Muscle layer of colon (tissue), 2 donors: Measurements from ENCODE around the gene PCARE.
"Not testable (repeated sequence)": the region's sequence is repeated elsewhere in the genome, so short reads cannot be mapped to it uniquely, and the experiment has no call there.

Source experiments
- H3K27ac ChIP-seq: one replicate; pipeline ENCODE4 v1.7.0; 2013; ENCODE audit warnings: low read depth, mild to moderate bottlenecking, low read length, moderate library complexity
- H3K27me3 ChIP-seq, 2 donors: one replicate each; pipeline ENCODE4 v1.7.0; 2013; ENCODE audit warnings: low read length in 2 of 2, mild to moderate bottlenecking in 2 of 2; ENCODE audit not compliant: insufficient read depth in 2 of 2, control insufficient read depth in 1 of 2
- H3K36me3 ChIP-seq: one replicate; pipeline ENCODE4 v1.7.0; 2013; ENCODE audit warnings: mild to moderate bottlenecking, low read length; ENCODE audit not compliant: insufficient read depth
- H3K4me1 ChIP-seq: one replicate; pipeline ENCODE4 v1.7.0; 2013; ENCODE audit warnings: mild to moderate bottlenecking, low read length; ENCODE audit not compliant: insufficient read depth
- H3K4me3 ChIP-seq, 2 donors: one replicate each; pipeline ENCODE4 v1.7.0; 2013; ENCODE audit warnings: low read length in 2 of 2, low read depth in 1 of 2, mild to moderate bottlenecking in 1 of 2, moderate library complexity in 1 of 2
- H3K9ac ChIP-seq: one replicate; pipeline ENCODE4 v1.7.0; 2013; ENCODE audit warnings: low read length
- H3K9me3 ChIP-seq: one replicate; pipeline ENCODE4 v1.7.0; 2013; ENCODE audit warnings: mild to moderate bottlenecking, low read length
- donor health status: abdominal sarcoma.
- donor health status: Adenocarcinoma of cecum.

The PCARE gene

GRCh38 chr2:29090311-29090710 is 16.0 kb upstream of the PCARE start:
- not testable (repeated sequence) for H3K9me3 ChIP-seq, H3K4me1 ChIP-seq, H3K9ac ChIP-seq, H3K27ac ChIP-seq, H3K36me3 ChIP-seq, H3K27me3 ChIP-seq, H3K4me3 ChIP-seq

- H3K36me3 ChIP-seq = no peaks in the 10 kb centered on the region
- no peaks in the 10 kb centered on the region for H3K4me1 ChIP-seq
- H3K9ac ChIP-seq = no peak overlapping the region
- no peak overlapping the region for H3K4me3 ChIP-seq
- H3K27me3 ChIP-seq = no peaks in the 10 kb centered on the region
- no peaks in the 10 kb centered on the region for H3K9me3 ChIP-seq
- no peak overlapping the region for H3K27ac ChIP-seq
Observed at GRCh38 chr2:29084554-29084953, 10.2 kb upstream of the PCARE start.

- Histone ChIP-seq H3K9ac (no peak overlapping the region), H3K27ac (no peak overlapping the region), H3K4me1 (no peaks in the 10 kb centered on the region), H3K27me3 (no peaks in the 10 kb centered on the region), H3K36me3 (no peaks in the 10 kb centered on the region), H3K4me3 (no peak overlapping the region), H3K9me3 (no peaks in the 10 kb centered on the region)
Observed at GRCh38 chr2:29082804-29083495, 8.6 kb upstream of the PCARE start.

GRCh38 chr2:29080886-29081743 is 6.8 kb upstream of the PCARE start:
- no peaks in the 10 kb centered on the region for H3K36me3 ChIP-seq
- H3K9ac ChIP-seq = no peak overlapping the region
- no peak overlapping the region for H3K27ac ChIP-seq
- H3K9me3 ChIP-seq = no peaks in the 10 kb centered on the region
- H3K4me3 ChIP-seq = no peak overlapping the region
- H3K27me3 ChIP-seq = no peaks in the 10 kb centered on the region
- no peaks in the 10 kb centered on the region for H3K4me1 ChIP-seq

GRCh38 chr2:29079887-29080286 is 5.6 kb upstream of the PCARE start:
- Histone ChIP-seq H3K4me1 (no peaks in the 10 kb centered on the region), H3K9ac (no peak overlapping the region), H3K27me3 (no peaks in the 10 kb centered on the region), H3K4me3 (no peak overlapping the region), H3K36me3 (no peaks in the 10 kb centered on the region), H3K9me3 (no peaks in the 10 kb centered on the region), H3K27ac (no peak overlapping the region)

GRCh38 chr2:29075894-29076705 is 1.8 kb upstream of the PCARE start:
- H3K4me3 ChIP-seq = no peak overlapping the region
- no peak overlapping the region for H3K9ac ChIP-seq
- H3K36me3 ChIP-seq = no peaks in the 10 kb centered on the region
- no peak overlapping the region for H3K27ac ChIP-seq
- no peaks in the 10 kb centered on the region for H3K4me1 ChIP-seq
- H3K27me3 ChIP-seq = no peaks in the 10 kb centered on the region
- no peaks in the 10 kb centered on the region for H3K9me3 ChIP-seq

GRCh38 chr2:29073933-29074332 is 390 bp downstream of the PCARE start:
- H3K9me3 ChIP-seq = no peaks in the 10 kb centered on the region
- H3K27me3 ChIP-seq = no peaks in the 10 kb centered on the region
- no peaks in the 10 kb centered on the region for H3K4me1 ChIP-seq
- no peaks in the 10 kb centered on the region for H3K36me3 ChIP-seq
- no peak overlapping the region for H3K4me3 ChIP-seq
- H3K9ac ChIP-seq = no peak overlapping the region
- no peak overlapping the region for H3K27ac ChIP-seq

- no peak overlapping the region for H3K4me3 ChIP-seq
- H3K4me1 ChIP-seq = no peaks in the 10 kb centered on the region
- H3K9me3 ChIP-seq = no peaks in the 10 kb centered on the region
- H3K27ac ChIP-seq = no peak overlapping the region
- no peaks in the 10 kb centered on the region for H3K36me3 ChIP-seq
- no peaks in the 10 kb centered on the region for H3K27me3 ChIP-seq
- no peak overlapping the region for H3K9ac ChIP-seq
Observed at GRCh38 chr2:29072971-29073725, 1.2 kb downstream of the PCARE start.

- no peak overlapping the region for H3K27ac ChIP-seq
- no peaks in the 10 kb centered on the region for H3K36me3 ChIP-seq
- no peaks in the 10 kb centered on the region for H3K4me1 ChIP-seq
- H3K4me3 ChIP-seq = no peak overlapping the region
- H3K9ac ChIP-seq = no peak overlapping the region
- H3K9me3 ChIP-seq = no peaks in the 10 kb centered on the region
- H3K27me3 ChIP-seq = no peaks in the 10 kb centered on the region
Observed at GRCh38 chr2:29072251-29072650, 2.1 kb downstream of the PCARE start.

GRCh38 chr2:29071032-29071975 is 3.0 kb downstream of the PCARE start:
- no peaks in the 10 kb centered on the region for H3K36me3 ChIP-seq
- no peak overlapping the region for H3K9ac ChIP-seq
- no peak overlapping the region for H3K4me3 ChIP-seq
- peaks cover 2% of the 10 kb centered on the region for H3K4me1 ChIP-seq
- H3K27ac ChIP-seq = no peak overlapping the region
- H3K9me3 ChIP-seq = no peaks in the 10 kb centered on the region
- no peaks in the 10 kb centered on the region for H3K27me3 ChIP-seq
